Measurements from ENCODE around the gene DTNB. TPM values are rescaled to one million over a fixed set of nuclear protein-coding genes. Genes with fewer than 3 reads are reported as not detected.

Gene DTNB
- total RNA-seq, 4 donors from 2014 or later, result 3.9 to 8.7 (median 4.4) TPM

GRCh38 chr2:25365241-25365640 lies 308.1 kb downstream of the DTNB start:
- Histone ChIP-seq H3K9me3 (no peaks in the 10 kb centered on the region), H3K27ac (no peak overlapping the region), H3K36me3 (no peaks in the 10 kb centered on the region), H3K27me3 (no peaks in the 10 kb centered on the region), H3K4me1 (peaks cover 0 to 15% (median 4%) of the 10 kb centered on the region in 3 donors), H3K4me3 (no peak overlapping the region)
- 40 to 44% methylated on average over 1 to 2 of the region's 5 CpGs for WGBS, 2 donors (ENCODE audit: low coverage in 1 of 2)
- ATAC-seq, result no peak
- TF ChIP-seq POLR2A (IDR thresholded peaks at IDR 0.05) (no peak), POLR2AphosphoS5 (IDR thresholded peaks at IDR 0.05) (no peak), EP300 (IDR thresholded peaks at IDR 0.05) (no peak)
- TF ChIP-seq, protein P1, sequence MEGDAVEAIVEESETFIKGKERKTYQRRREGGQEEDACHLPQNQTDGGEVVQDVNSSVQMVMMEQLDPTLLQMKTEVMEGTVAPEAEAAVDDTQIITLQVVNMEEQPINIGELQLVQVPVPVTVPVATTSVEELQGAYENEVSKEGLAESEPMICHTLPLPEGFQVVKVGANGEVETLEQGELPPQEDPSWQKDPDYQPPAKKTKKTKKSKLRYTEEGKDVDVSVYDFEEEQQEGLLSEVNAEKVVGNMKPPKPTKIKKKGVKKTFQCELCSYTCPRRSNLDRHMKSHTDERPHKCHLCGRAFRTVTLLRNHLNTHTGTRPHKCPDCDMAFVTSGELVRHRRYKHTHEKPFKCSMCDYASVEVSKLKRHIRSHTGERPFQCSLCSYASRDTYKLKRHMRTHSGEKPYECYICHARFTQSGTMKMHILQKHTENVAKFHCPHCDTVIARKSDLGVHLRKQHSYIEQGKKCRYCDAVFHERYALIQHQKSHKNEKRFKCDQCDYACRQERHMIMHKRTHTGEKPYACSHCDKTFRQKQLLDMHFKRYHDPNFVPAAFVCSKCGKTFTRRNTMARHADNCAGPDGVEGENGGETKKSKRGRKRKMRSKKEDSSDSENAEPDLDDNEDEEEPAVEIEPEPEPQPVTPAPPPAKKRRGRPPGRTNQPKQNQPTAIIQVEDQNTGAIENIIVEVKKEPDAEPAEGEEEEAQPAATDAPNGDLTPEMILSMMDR (IDR thresholded peaks at IDR 0.05), result no peak

GRCh38 chr2:25363733-25364132 lies 309.6 kb downstream of the DTNB start:
- H3K4me3 ChIP-seq, result no peak overlapping the region
- H3K9me3 ChIP-seq, result no peaks in the 10 kb centered on the region
- no peak for ATAC-seq
- peaks cover 0 to 15% (median 4%) of the 10 kb centered on the region in 3 donors for H3K4me1 ChIP-seq
- 67% methylated on average over 1 of the region's 7 CpGs; no CpG with 5 or more reads in 1 of the 2 donors for WGBS, 2 donors (ENCODE audit: low coverage in 1 of 2)
- no peaks in the 10 kb centered on the region for H3K27me3 ChIP-seq
- TF ChIP-seq EP300 (IDR thresholded peaks at IDR 0.05) (no peak), POLR2AphosphoS5 (IDR thresholded peaks at IDR 0.05) (no peak), POLR2A (IDR thresholded peaks at IDR 0.05) (no peak)
- TF ChIP-seq, protein P1 (IDR thresholded peaks at IDR 0.05), result no peak
- no peak overlapping the region for H3K27ac ChIP-seq
- no peaks in the 10 kb centered on the region for H3K36me3 ChIP-seq

GRCh38 chr2:25362434-25363145 lies 310.8 kb downstream of the DTNB start:
- H3K27me3 ChIP-seq, result no peaks in the 10 kb centered on the region
- H3K27ac ChIP-seq, result peak overlapping the region in 3 of 4 donors; percentile 49 to 70 (median 70)
- TF ChIP-seq POLR2AphosphoS5 (IDR thresholded peaks at IDR 0.05), result no peak
- TF ChIP-seq POLR2A (IDR thresholded peaks at IDR 0.05), result no peak
- TF ChIP-seq EP300 (IDR thresholded peaks at IDR 0.05), result no peak
- TF ChIP-seq, protein P1 (IDR thresholded peaks at IDR 0.05), result no peak
- peaks cover 0 to 15% (median 4%) of the 10 kb centered on the region in 3 donors for H3K4me1 ChIP-seq
- 10 to 40% methylated on average over 2 to 20 of the region's 21 CpGs for WGBS, 2 donors (ENCODE audit: low coverage in 1 of 2)
- ATAC-seq, result peak; percentile 16
- no peaks in the 10 kb centered on the region for H3K36me3 ChIP-seq
- H3K9me3 ChIP-seq, result no peaks in the 10 kb centered on the region
- peak overlapping the region; percentile 20 to 36 for H3K4me3 ChIP-seq

- ATAC-seq, result peak; percentile 99
- WGBS, 2 donors (ENCODE audit: low coverage in 1 of 2), result 0% methylated on average over 5 to 15 of the region's 16 CpGs
- H3K36me3 ChIP-seq, result no peaks in the 10 kb centered on the region
- no peaks in the 10 kb centered on the region for H3K9me3 ChIP-seq
- peak overlapping the region; percentile 20 to 36 for H3K4me3 ChIP-seq
- TF ChIP-seq POLR2AphosphoS5 (IDR thresholded peaks at IDR 0.05) (peak; percentile 88), EP300 (IDR thresholded peaks at IDR 0.05) (no peak), POLR2A (IDR thresholded peaks at IDR 0.05) (peak; percentile 35 to 46)
- TF ChIP-seq, protein P1 (IDR thresholded peaks at IDR 0.05), result peak in 3 of 4 experiments; percentile 91 to 98 (median 95)
- peaks cover 0 to 15% (median 4%) of the 10 kb centered on the region in 3 donors for H3K4me1 ChIP-seq
- H3K27me3 ChIP-seq, result no peaks in the 10 kb centered on the region
- H3K27ac ChIP-seq, result peak overlapping the region in 3 of 4 donors; percentile 49 to 70 (median 70)
Observed at GRCh38 chr2:25362049-25362433, 311.3 kb downstream of the DTNB start.

Measured in gastroesophageal sphincter (tissue), 4 donors.